NT2/D1 (cell line): ENCODE data around the gene PCDHGB2.
"Not testable (repeated sequence)": the region's sequence is repeated elsewhere in the genome, so short reads cannot be mapped to it uniquely, and the experiment has no call there.

Experiments
- DNase-seq: peaks from one replicate; pipeline ENCODE4 v3.0.0-alpha.2; 2011; ENCODE audit warnings: low read depth, low spot score
- H3K27me3 ChIP-seq: 2 replicates; pipeline ENCODE4 v1.6.0; 2011; ENCODE audit warnings: mild to moderate bottlenecking; ENCODE audit not compliant: insufficient read length, insufficient read depth
- H3K36me3 ChIP-seq: 2 replicates; pipeline ENCODE4 v1.6.1; 2011; ENCODE audit warnings: mild to moderate bottlenecking, low read length, mixed read lengths; ENCODE audit not compliant: insufficient read depth, insufficient read length
- H3K4me1 ChIP-seq: 2 replicates; pipeline ENCODE4 v1.5.1; 2011; ENCODE audit not compliant: insufficient read depth, insufficient read length
- H3K4me3 ChIP-seq: 2 replicates; pipeline ENCODE4 v1.5.1; 2011; ENCODE audit warnings: low read depth; ENCODE audit not compliant: insufficient read length
- H3K9ac ChIP-seq: 2 replicates; pipeline ENCODE4 v1.6.0; 2011; ENCODE audit warnings: low read depth; ENCODE audit not compliant: insufficient read length
- H3K9me3 ChIP-seq: 2 replicates; pipeline ENCODE4 v1.5.1; 2011; ENCODE audit warnings: mild to moderate bottlenecking, low read length; ENCODE audit not compliant: insufficient read depth
- SUZ12 ChIP-seq: IDR thresholded peaks from 2 replicates; pipeline ENCODE4 v1.6.1; 2011; ENCODE audit not compliant: insufficient read length, insufficient read depth; ENCODE audit errors: extremely low read depth
- YY1 ChIP-seq: IDR thresholded peaks from 2 replicates; pipeline ENCODE4 v1.6.1; 2011; ENCODE audit not compliant: insufficient read length, insufficient read depth
- ZNF274 ChIP-seq: IDR thresholded peaks from 2 replicates; pipeline ENCODE4 v1.6.1; 2011; ENCODE audit warnings: mild to moderate bottlenecking, low read depth, low read length

Gene PCDHGB2

DNA sequence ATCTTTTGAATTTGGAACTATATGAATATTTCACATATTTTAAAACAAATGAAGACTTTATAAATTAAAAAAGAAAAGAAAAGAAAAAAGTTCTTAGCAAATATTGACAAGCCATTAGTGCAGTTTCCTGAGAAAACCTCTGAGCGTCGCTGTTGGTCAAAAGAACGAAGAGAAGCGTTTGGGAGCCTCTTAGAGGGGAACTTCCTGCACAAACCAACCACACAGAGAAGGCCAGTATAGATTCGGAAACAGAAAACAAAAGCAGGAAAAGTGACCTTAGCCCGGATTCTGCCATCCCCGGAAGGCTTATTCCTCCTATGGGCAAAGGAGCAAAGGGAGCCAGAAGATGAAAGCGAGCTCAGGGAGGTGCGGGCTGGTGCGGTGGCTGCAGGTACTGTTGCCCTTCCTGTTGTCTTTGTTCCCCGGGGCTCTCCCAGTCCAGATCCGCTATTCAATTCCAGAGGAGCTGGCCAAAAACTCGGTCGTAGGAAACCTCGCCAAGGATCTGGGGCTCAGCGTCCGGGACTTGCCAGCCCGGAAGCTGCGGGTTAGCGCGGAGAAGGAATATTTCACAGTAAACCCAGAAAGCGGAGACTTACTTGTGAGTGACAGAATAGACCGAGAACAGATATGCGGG lies at the start of gene PCDHGB2:
TSS of gene PCDHGB2 (plus strand) at position 205 of the 637 bp plus-strand sequence. CDS start at position 347, 142 bp downstream.
- DNase-seq = no peak
- H3K9me3 ChIP-seq = peaks cover 44% of the 10 kb centered on the region
- no peaks in the 10 kb centered on the region for H3K27me3 ChIP-seq
- H3K36me3 ChIP-seq = no peaks in the 10 kb centered on the region
- no peaks in the 10 kb centered on the region for H3K4me1 ChIP-seq
- no peak within 1 kb of the TSS for H3K4me3 ChIP-seq
- no peak within 1 kb of the TSS for H3K9ac ChIP-seq
- TF ChIP-seq YY1 (no peak), ZNF274 (no peak), SUZ12 (no peak)

- TF ChIP-seq YY1 (no peak), ZNF274 (no peak), SUZ12 (no peak)
- no peak overlapping the region for H3K9ac ChIP-seq
- peaks cover 12% of the 10 kb centered on the region for H3K9me3 ChIP-seq
- H3K4me1 ChIP-seq = no peaks in the 10 kb centered on the region
- H3K27me3 ChIP-seq = no peaks in the 10 kb centered on the region
- peaks cover 15% of the 10 kb centered on the region for H3K36me3 ChIP-seq
- DNase-seq = no peak
- no peak overlapping the region for H3K4me3 ChIP-seq
Observed at GRCh38 chr5:141313711-141314110, 46.1 kb upstream of the PCDHGB2 start.

GRCh38 chr5:141316963-141317362 lies 42.8 kb upstream of the PCDHGB2 start:
- H3K27me3 ChIP-seq, DNase-seq, H3K4me1 ChIP-seq, H3K4me3 ChIP-seq, H3K9ac ChIP-seq: not testable (repeated sequence)
- peaks cover 26% of the 10 kb centered on the region for H3K9me3 ChIP-seq
- H3K36me3 ChIP-seq = peaks cover 27% of the 10 kb centered on the region

GRCh38 chr5:141319202-141319601 lies 40.6 kb upstream of the PCDHGB2 start:
- Histone ChIP-seq H3K4me1 (no peaks in the 10 kb centered on the region), H3K36me3 (peaks cover 27% of the 10 kb centered on the region), H3K27me3 (no peaks in the 10 kb centered on the region), H3K9ac (no peak overlapping the region), H3K9me3 (peaks cover 26% of the 10 kb centered on the region), H3K4me3 (peak overlapping the region; percentile 88)
- TF ChIP-seq SUZ12 (no peak), YY1 (no peak), ZNF274 (no peak)
- DNase-seq = no peak

DNA sequence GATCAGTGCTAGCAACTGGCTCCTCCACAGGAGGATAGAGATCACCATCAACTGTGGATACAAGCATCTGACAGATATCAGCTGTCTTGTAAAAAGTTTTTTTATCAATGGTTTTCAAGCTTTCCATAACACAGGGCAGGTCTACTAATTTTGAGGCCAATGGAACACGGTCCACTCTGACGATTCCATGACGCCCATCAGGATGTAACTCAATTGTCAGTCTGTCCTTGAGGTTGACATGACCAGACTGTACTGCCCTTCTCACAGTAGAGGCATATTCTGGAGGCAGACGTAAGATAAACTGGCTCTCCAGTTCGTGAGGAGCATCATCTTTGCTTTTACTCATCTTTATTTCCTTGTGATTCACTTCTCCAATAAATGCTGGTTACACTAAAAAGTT lies 40.1 kb upstream of the PCDHGB2 start:
- no peak for DNase-seq
- H3K36me3 ChIP-seq = peaks cover 26% of the 10 kb centered on the region
- no peak overlapping the region for H3K9ac ChIP-seq

GRCh38 chr5:141320225-141321169 lies 39.3 kb upstream of the PCDHGB2 start, which contains the start of gene TAF7:
Gene TAF7 (minus strand): TSS chr5:141320784. CDS start chr5:141320044, 740 bp downstream.
- Histone ChIP-seq H3K27me3 (no peaks in the 10 kb centered on the region), H3K36me3 (peaks cover 25% of the 10 kb centered on the region), H3K9me3 (peaks cover 26% of the 10 kb centered on the region), H3K4me3 (peak within 1 kb of the TSS; percentile 88), H3K9ac (peak within 1 kb of the TSS; percentile 72), H3K4me1 (no peaks in the 10 kb centered on the region)
- TF ChIP-seq YY1 (peak; percentile 42), ZNF274 (no peak)
- peak; percentile 88 for DNase-seq

More for the DNA sequence above, 40.1 kb upstream of the PCDHGB2 start:
- H3K9me3 ChIP-seq = peaks cover 26% of the 10 kb centered on the region
- no peaks in the 10 kb centered on the region for H3K27me3 ChIP-seq
- TF ChIP-seq YY1 (no peak), SUZ12 (no peak), ZNF274 (no peak)
- H3K4me1 ChIP-seq = no peaks in the 10 kb centered on the region
- peak overlapping the region; percentile 88 for H3K4me3 ChIP-seq

DNA sequence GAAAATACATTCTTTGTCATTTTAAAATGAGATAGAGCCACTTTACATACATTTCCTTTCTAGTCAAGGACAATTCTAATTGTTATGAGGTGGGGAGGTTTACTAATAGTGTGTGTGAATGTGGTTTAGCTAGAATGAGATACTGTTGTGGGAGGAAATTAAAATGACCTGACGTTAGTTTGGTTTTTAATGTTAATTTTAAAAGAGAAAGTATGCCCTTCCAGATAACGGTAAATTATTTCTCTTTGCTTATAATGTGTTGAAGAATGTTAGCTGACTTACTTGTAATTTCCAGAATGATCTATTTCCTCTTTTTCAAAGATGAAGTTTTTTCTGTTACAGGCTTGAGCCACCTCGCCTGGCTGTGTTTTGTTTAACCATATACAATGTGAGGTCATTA lies 37.5 kb upstream of the PCDHGB2 start:
- H3K27me3 ChIP-seq = no peaks in the 10 kb centered on the region
- H3K9ac ChIP-seq = no peak overlapping the region
- H3K36me3 ChIP-seq = peaks cover 22% of the 10 kb centered on the region
- H3K9me3 ChIP-seq = peaks cover 26% of the 10 kb centered on the region
- no peaks in the 10 kb centered on the region for H3K4me1 ChIP-seq
- H3K4me3 ChIP-seq = no peak overlapping the region
- TF ChIP-seq YY1 = no peak
- TF ChIP-seq SUZ12 = no peak
- no peak for TF ChIP-seq ZNF274
- DNase-seq = no peak
